Mucosa of stomach (tissue), 1 donor: ENCODE results near the gene SLC50A1.

Experiments used
- H3K27me3 ChIP-seq: one replicate; pipeline ENCODE4 v1.7.0; 2013; ENCODE audit warnings: mild to moderate bottlenecking, low read length; ENCODE audit not compliant: control insufficient read depth, insufficient read depth
- H3K36me3 ChIP-seq: one replicate; pipeline ENCODE4 v1.7.0; 2013; ENCODE audit warnings: low read length; ENCODE audit not compliant: control insufficient read depth, insufficient read depth
- H3K4me1 ChIP-seq: one replicate; pipeline ENCODE4 v1.7.0; 2013; ENCODE audit warnings: mild to moderate bottlenecking, low read length; ENCODE audit not compliant: control insufficient read depth, insufficient read depth
- H3K4me3 ChIP-seq: one replicate; pipeline ENCODE4 v1.7.0; 2013; ENCODE audit warnings: low read length
- H3K9ac ChIP-seq: one replicate; pipeline ENCODE4 v1.7.0; 2013; ENCODE audit warnings: mild to moderate bottlenecking, low read length, moderate library complexity
- H3K9me3 ChIP-seq: one replicate; pipeline ENCODE4 v1.7.0; 2013; ENCODE audit warnings: mild to moderate bottlenecking, low read length, moderate library complexity; ENCODE audit not compliant: control insufficient read depth
- donor health status: Pancreatic carcinoma.

The SLC50A1 gene

DNA sequence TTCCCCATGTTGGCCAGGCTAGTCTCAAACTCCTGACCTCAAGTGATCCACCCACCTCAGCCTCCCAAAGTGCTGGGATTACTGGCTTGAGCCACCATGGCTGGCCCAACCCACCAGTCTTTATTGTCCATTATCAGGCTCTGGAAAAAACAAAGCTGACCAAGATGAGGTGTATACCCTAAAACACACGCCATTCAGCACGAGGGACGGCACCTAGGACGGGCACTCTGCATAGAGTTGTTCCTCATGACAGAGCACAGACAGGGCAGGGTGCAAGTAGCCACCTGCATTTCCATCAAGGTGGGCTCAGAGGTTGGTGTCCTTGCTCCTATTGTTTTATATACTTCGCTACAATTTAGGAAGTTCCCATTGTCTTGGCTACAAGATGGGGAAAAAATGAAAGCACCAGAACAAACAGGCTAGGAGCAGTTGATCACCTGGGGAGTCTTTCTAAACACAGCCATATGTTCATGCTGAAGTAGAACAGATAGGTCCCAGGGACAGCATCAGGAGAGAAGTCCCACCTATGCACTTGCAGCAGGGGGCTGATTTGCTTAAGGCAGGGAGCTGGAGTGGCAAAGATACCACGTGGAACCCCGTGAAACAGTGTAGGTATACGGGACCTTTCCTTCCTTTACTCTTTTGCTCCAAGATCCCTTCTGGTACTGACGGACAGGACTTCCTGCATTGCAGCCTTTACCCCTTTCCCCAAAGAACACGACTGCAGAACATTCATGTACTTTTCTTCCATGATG lies 33.0 kb downstream of the SLC50A1 start:
- Histone ChIP-seq H3K9ac (no peak overlapping the region), H3K4me3 (no peak overlapping the region), H3K4me1 (peaks cover 19% of the 10 kb centered on the region)

DNA sequence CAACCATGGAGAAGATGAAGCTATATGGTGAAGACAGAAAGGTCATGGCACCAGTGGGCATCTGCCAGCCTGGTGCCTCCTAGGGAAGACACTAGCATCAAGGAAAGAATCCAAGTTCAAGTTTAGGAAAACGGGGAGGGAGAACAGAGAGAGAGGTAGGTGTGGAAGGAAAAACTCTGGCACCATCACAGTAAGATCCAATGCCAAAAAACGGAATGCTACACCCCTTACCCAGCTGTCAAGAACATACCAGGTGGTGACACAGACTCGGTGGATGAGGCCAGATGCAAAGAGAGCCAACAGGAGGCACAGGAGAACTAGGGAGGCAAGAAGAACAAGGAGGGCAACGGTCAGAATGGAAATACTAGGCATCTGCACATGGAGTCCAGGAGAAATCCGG lies 33.9 kb downstream of the SLC50A1 start:
- Histone ChIP-seq H3K9me3 (no peaks in the 10 kb centered on the region), H3K4me3 (no peak overlapping the region), H3K9ac (no peak overlapping the region), H3K27me3 (no peaks in the 10 kb centered on the region), H3K4me1 (peaks cover 28% of the 10 kb centered on the region), H3K36me3 (no peaks in the 10 kb centered on the region)

More for the DNA sequence above, 33.0 kb downstream of the SLC50A1 start:
- Histone ChIP-seq H3K9me3 (no peaks in the 10 kb centered on the region), H3K36me3 (no peaks in the 10 kb centered on the region), H3K27me3 (no peaks in the 10 kb centered on the region)

DNA sequence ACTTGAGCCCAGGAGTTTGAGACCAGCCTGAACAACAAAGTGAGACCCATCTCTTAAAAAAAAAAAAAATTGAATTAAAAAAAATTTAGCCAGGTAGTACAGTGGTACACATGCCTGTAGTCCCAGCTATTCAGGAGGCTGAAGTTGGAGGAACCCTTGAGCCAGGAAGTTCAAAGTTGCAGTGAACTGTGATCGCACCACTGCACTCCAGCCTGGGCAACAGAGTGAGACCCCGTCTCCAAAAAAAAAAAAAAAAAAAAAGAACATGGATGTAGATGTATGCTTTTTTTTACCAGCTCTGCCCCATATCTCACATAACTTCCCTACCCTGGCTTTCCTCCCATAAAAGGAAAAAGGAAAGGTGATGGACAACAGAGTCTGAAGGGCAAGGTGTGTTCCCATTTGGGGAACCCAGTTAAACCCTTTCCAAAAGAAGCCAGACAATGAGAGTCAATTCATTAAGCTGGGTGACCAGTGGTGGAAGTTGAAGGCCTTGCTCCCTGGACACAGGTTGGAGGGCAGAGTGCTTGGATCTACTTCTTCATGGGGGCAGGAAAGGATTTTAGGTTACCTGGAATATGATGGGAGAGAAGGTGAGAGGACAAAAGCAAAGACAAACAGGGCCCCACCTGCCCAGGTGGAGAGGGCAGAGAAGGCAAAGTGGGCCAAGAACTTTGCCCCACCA lies 34.6 kb downstream of the SLC50A1 start:
- no peaks in the 10 kb centered on the region for H3K36me3 ChIP-seq
- H3K4me3 ChIP-seq = no peak overlapping the region
- H3K9me3 ChIP-seq = no peaks in the 10 kb centered on the region
- H3K9ac ChIP-seq = no peak overlapping the region
- peaks cover 4% of the 10 kb centered on the region for H3K27me3 ChIP-seq
- H3K4me1 ChIP-seq = peaks cover 35% of the 10 kb centered on the region

GRCh38 chr1:155170806-155171205 lies 35.2 kb downstream of the SLC50A1 start:
- peaks cover 4% of the 10 kb centered on the region for H3K27me3 ChIP-seq
- H3K36me3 ChIP-seq = no peaks in the 10 kb centered on the region
- H3K4me1 ChIP-seq = peaks cover 41% of the 10 kb centered on the region
- no peak overlapping the region for H3K9ac ChIP-seq
- H3K4me3 ChIP-seq = no peak overlapping the region
- no peaks in the 10 kb centered on the region for H3K9me3 ChIP-seq

DNA sequence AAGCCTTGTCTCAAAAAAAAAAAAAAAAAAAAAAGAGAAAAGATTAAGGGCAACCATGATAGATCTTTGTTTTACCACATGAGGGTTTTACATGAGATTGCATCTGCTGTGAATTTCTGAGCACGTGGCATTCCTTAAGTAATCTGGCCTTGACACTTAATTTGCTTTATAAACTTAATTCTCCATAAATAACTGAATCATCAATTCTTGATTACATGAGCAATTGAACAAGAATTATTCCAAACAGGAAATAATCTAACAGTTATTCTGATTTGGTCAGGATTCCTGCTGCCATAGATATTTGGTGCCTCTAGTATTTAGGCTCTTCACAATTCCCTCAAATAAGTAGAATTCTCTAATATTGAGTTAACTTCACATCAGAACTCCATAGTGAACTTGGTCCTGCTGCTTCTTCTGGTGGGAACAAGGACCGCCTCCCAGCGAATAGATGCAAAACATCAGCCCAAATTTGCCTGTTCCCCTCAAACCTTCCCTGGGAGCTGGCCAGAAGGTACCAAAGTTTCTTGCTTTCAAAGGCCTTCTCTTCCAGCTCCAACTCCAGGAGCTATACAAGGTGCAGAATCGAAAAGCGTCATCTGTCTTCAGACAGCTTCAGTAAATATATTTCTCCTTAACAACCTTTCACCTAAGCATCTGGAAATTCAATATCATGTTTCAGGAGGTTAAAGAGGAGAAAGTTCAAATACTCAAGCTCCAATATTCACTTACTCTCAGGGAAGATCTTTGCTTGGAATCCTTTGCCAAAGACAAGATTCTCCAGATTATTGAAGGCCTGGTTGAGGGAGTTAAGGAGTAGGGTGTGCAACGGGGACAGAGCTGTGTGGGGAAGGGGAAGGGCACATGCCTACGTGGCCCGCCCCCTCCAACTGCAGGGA lies 36.4 kb downstream of the SLC50A1 start:
- peak overlapping the region; percentile 93 for H3K4me3 ChIP-seq
- peak overlapping the region; percentile 97 for H3K9ac ChIP-seq
- H3K27me3 ChIP-seq = peaks cover 4% of the 10 kb centered on the region
- no peaks in the 10 kb centered on the region for H3K9me3 ChIP-seq
- no peaks in the 10 kb centered on the region for H3K36me3 ChIP-seq
- peaks cover 50% of the 10 kb centered on the region for H3K4me1 ChIP-seq

DNA sequence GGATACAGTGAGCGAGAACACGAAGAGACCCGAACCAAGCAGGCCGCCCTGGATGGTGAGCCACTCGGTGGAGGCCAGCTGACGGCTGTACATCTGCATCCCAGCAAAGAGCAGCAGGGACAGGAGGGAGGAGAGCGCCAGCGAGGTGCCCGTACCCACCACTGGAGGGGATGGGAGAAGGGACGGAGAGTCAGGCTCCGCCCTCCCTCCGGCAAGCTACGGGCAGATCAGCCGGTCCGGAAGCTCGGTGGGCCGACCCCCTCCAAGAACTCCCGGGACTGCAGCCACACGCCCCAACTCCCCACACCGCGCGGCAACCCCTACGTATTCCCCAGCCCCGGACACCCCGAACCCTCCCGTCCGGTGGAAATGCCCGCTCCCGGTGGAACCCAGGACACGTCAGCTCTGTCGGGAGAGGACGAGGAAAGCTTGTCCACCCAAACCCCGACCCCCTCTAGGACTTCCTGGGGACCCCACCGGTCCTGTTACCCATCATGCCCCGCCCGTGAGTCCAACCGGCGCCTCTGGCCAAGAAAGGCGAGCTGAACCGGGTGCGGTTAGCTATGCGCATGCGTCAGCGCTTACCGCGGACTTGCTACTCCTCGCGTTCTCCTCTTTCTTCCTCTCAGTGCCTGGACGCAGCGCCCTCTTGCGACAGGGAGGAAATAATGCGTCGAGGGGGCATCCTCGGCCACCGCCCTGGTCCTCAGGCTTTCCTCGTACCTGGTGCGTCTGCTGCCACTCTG lies 37.3 kb downstream of the SLC50A1 start, which contains the start of gene KRTCAP2:
TSS of gene KRTCAP2 (minus strand) at position 573 of the 746 bp plus-strand sequence. CDS start at position 493, 80 bp downstream.
- Histone ChIP-seq H3K4me1 (peaks cover 53% of the 10 kb centered on the region), H3K36me3 (no peaks in the 10 kb centered on the region), H3K9ac (peak within 1 kb of the TSS; percentile 97), H3K9me3 (no peaks in the 10 kb centered on the region), H3K27me3 (peaks cover 4% of the 10 kb centered on the region), H3K4me3 (peak within 1 kb of the TSS; percentile 93)

- Histone ChIP-seq H3K4me1 (peaks cover 57% of the 10 kb centered on the region), H3K27me3 (peaks cover 4% of the 10 kb centered on the region), H3K36me3 (no peaks in the 10 kb centered on the region), H3K9me3 (no peaks in the 10 kb centered on the region), H3K4me3 (peak within 1 kb of the TSS; percentile 93), H3K9ac (peak within 1 kb of the TSS; percentile 97)
These were observed 38.0 kb downstream of the SLC50A1 start, which contains the start of gene TRIM46 for GRCh38 chr1:155173478-155174323. Gene TRIM46 (plus strand): TSS chr1:155173849. CDS start chr1:155173967, 118 bp downstream.

DNA sequence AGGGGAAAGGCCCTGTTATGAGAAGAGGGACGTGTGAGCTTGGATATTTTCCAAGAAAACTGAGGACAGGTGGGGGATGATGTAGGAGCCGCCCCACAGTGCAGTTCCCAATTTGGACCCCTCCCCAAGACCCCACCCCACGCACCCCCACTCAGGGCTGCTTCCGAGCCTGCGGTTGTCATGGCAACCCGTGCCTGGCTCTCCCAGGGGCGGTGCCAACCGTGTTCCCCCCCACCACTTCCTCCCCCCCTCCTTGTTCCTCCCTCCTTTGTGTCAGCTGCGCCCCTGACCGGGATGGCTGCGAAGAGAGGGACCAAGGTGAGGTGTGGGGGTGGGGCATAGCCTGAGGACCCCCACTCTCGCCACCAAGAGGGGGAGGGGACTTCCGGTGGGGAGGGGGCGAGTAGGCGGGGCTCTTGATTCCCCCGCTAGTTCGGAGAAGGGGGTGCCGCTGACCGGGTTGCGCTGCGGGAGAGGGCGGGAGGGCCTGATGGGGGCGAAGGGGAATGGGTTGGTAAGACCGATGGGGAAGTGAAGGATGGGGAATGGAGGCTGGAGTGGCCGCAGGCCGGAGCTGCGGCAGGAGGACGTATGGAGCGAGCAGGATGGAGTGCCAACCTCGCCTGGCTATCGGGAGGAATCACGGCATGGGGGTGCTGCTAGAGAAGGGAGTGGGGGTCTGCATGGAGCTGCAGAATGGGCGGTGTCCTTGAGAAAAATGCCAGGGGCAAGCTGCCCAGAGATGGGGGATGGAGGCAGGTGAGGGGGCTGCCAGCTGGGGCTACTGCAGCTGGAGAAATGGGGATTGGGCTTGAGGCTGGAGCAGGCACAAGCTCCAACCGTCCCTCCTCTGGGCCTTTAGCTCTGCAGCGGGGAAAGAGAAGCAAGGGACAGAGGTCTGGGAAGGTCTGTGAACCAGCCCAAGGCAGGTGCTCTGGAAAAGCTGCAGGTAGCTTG lies 39.0 kb downstream of the SLC50A1 start:
- H3K27me3 ChIP-seq = peaks cover 4% of the 10 kb centered on the region
- no peaks in the 10 kb centered on the region for H3K36me3 ChIP-seq
- no peak overlapping the region for H3K4me3 ChIP-seq
- H3K4me1 ChIP-seq = peaks cover 66% of the 10 kb centered on the region
- H3K9me3 ChIP-seq = no peaks in the 10 kb centered on the region
- H3K9ac ChIP-seq = peak overlapping the region; percentile 97

DNA sequence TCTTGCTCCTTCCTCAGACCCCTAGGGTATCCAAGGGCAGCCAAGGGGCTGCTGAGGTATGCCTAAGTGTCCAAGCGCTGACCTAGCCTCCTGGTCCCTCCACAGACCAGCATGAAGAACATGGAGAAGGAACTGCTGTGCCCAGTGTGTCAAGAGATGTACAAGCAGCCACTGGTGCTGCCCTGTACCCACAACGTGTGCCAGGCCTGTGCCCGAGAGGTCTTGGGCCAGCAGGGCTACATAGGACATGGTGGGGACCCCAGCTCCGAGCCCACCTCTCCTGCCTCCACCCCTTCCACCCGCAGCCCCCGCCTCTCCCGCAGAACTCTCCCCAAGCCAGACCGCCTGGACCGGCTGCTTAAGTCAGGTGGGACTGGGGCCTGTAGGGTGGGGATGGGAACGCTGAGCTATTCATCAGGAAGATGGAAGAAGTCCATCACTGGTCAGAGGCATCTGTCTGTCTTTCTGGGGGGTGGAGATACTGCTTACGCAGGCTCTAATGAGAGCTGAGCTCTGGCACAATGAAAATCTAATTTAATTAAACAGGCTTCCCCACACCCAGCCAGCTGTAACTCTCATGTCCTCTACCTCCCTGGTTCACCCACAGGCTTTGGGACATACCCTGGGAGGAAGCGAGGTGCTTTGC lies 39.8 kb downstream of the SLC50A1 start:
- H3K36me3 ChIP-seq = no peaks in the 10 kb centered on the region
- H3K9ac ChIP-seq = peak overlapping the region; percentile 40
- no peaks in the 10 kb centered on the region for H3K9me3 ChIP-seq
- peaks cover 71% of the 10 kb centered on the region for H3K4me1 ChIP-seq
- H3K4me3 ChIP-seq = no peak overlapping the region
- peaks cover 4% of the 10 kb centered on the region for H3K27me3 ChIP-seq
